HCT116 (cell line): ENCODE measurements around the gene MISFA. TPM values are rescaled to one million over a fixed set of nuclear protein-coding genes. Genes with fewer than 3 reads are reported as not detected.

Experiments used
- ATAC-seq: fragments of 200-7000 bp; cut with Tn5 transposase; 2 replicates; pipeline ENCODE4 v1.9.1; 2020; ENCODE audit warnings: mild to moderate bottlenecking, moderate library complexity
- BruUV-seq: library from RNA; stranded (reverse); fragments of 400-500 nt; replicated peaks from 2 replicates; lab custom pipeline; 2021; lab: Mats Ljungman, UMichigan
- CTCF ChIA-PET: fragments of 300-600 bp; sonication (Branson Sonifier 250); formaldehyde crosslinking; loops from one replicate; lab custom pipeline; 2021; ENCODE audit warnings: antibody characterized with exemption; lab: Charles Lee
- POLR2A ChIA-PET: fragments of 300-600, 350-600 bp; sonication (Branson Sonifier 250); formaldehyde crosslinking; loops from one replicate; lab custom pipeline; 2021; ENCODE audit warnings: antibody characterized with exemption; lab: Charles Lee
- RAD21 ChIA-PET, 2 experiments: fragments of 300-600 bp; sonication (Branson Sonifier 250); formaldehyde crosslinking; loops; one replicate each; lab custom pipeline; 2023; ENCODE audit warnings: low total read pairs in 2 of 2; ENCODE audit not compliant: uncharacterized antibody in 2 of 2, unreplicated experiment in 2 of 2, low non-redundant PET in 1 of 2; lab: Charles Lee
- DNase-seq: peaks from one replicate; pipeline ENCODE4 v3.0.0-alpha.2; 2010; ENCODE audit warnings: low read depth, low spot score
- H2AFZ ChIP-seq: fragments of 200-600 bp; shearing (Covaris generic), sonication (generic); 2 replicates; pipeline ENCODE4 v1.6.1; 2017; ENCODE audit warnings: low read depth, mixed run types, mixed read lengths, antibody characterized with exemption, low read length; ENCODE audit not compliant: poor library complexity, severe bottlenecking
- H3K27ac ChIP-seq: 2 replicates; pipeline ENCODE4 v1.5.1; 2012; ENCODE audit warnings: low read depth, low read length
- H3K27me3 ChIP-seq: fragments of 200-600 bp; sonication (generic); 2 replicates; pipeline ENCODE4 v1.6.1; 2016; ENCODE audit warnings: mixed run types, low read length, mixed read lengths; ENCODE audit not compliant: insufficient read depth
- H3K36me3 ChIP-seq, 2 experiments: fragments of 200-500 bp in 1 of 2; fragments of 200-600 bp in 1 of 2; sonication (Bioruptor generic) in 1 of 2; sonication (generic) in 1 of 2; 2 replicates each; pipeline versions ENCODE4 v1.5.1 to v1.6.1; 2014 to 2016; ENCODE audit warnings: low read length in 2 of 2, inconsistent platforms in 1 of 2, mixed read lengths in 1 of 2, mixed run types in 1 of 2; ENCODE audit not compliant: insufficient read depth in 2 of 2, control insufficient read depth in 1 of 2
- H3K4me1 ChIP-seq, 2 experiments: fragments of 200-600 bp in 1 of 2; sonication (generic) in 1 of 2; 2 replicates each; pipeline versions ENCODE4 v1.5.1 to v1.6.1; 2012 to 2017; ENCODE audit warnings: low read length in 2 of 2, inconsistent platforms in 1 of 2, mild to moderate bottlenecking in 1 of 2, mixed read lengths in 1 of 2, mixed run types in 1 of 2, moderate library complexity in 1 of 2; ENCODE audit not compliant: insufficient read depth in 2 of 2, control insufficient read depth in 1 of 2
- H3K4me2 ChIP-seq: fragments of 200-600 bp; sonication (generic); 2 replicates; pipeline ENCODE4 v1.6.1; 2017; ENCODE audit warnings: mixed run types, low read length, mixed read lengths
- H3K4me3 ChIP-seq, 2 experiments: fragments of 200-600 bp in 1 of 2; sonication (generic) in 1 of 2; replicated peaks in 1 of 2; 2 replicates each; pipeline ENCODE4 v1.5.1; 2011 to 2016; ENCODE audit warnings: low read length in 2 of 2, control low read depth in 1 of 2, low read depth in 1 of 2, mild to moderate bottlenecking in 1 of 2, mixed read lengths in 1 of 2, mixed run types in 1 of 2
- H3K79me2 ChIP-seq: fragments of 200-600 bp; sonication (generic); 2 replicates; pipeline ENCODE4 v1.6.1; 2017; ENCODE audit warnings: mild to moderate bottlenecking, mixed run types, low read length, moderate library complexity, mixed read lengths; ENCODE audit not compliant: insufficient read depth
- H3K9ac ChIP-seq: fragments of 200-600 bp; sonication (generic); 2 replicates; pipeline ENCODE4 v1.6.1; 2016; ENCODE audit warnings: low read length, mixed read lengths
- H3K9me2 ChIP-seq: fragments of 200-600 bp; sonication (generic), shearing (Covaris generic); 2 replicates; pipeline ENCODE4 v1.6.1; 2017; ENCODE audit warnings: mixed run types, mild to moderate bottlenecking, moderate library complexity; ENCODE audit not compliant: insufficient read depth
- H3K9me3 ChIP-seq, 2 experiments: fragments of 200-500 bp in 1 of 2; fragments of 200-600 bp in 1 of 2; sonication (Bioruptor generic) in 1 of 2; sonication (generic) in 1 of 2; 2 replicates each; pipeline ENCODE4 v1.6.1; 2014 to 2017; ENCODE audit warnings: low read length in 2 of 2, mixed read lengths in 2 of 2, inconsistent platforms in 1 of 2, low read depth in 1 of 2, mild to moderate bottlenecking in 1 of 2, mixed run types in 1 of 2, moderate library complexity in 1 of 2; ENCODE audit not compliant: control insufficient read depth in 1 of 2, insufficient read depth in 1 of 2
- H4K20me1 ChIP-seq: fragments of 200-600 bp; sonication (generic), shearing (Covaris generic); 2 replicates; pipeline ENCODE4 v1.6.1; 2017; ENCODE audit warnings: mixed run types, mild to moderate bottlenecking, moderate library complexity; ENCODE audit not compliant: insufficient read depth
- ATF3 ChIP-seq: IDR thresholded peaks from 2 replicates; pipeline ENCODE4 v1.6.1; 2012
- CBX3 ChIP-seq: IDR thresholded peaks from 2 replicates; pipeline ENCODE4 v1.6.1; 2012; ENCODE audit warnings: low read depth
- CTCF ChIP-seq, 3 experiments: fragments of 200-600 bp in 1 of 3; sonication (generic) in 1 of 3; IDR thresholded peaks in 2 of 3; conservative IDR thresholded peaks in 1 of 3; 2 replicates each; pipeline ENCODE4 v1.5.1; 2012 to 2017; ENCODE audit warnings: low read depth in 2 of 3, low read length in 2 of 3, antibody characterized with exemption in 1 of 3, borderline replicate concordance in 1 of 3, control low read depth in 1 of 3, mild to moderate bottlenecking in 1 of 3, mixed read lengths in 1 of 3, mixed run types in 1 of 3, moderate library complexity in 1 of 3; ENCODE audit not compliant: insufficient read depth in 1 of 3
- ELF1 ChIP-seq: IDR thresholded peaks from 2 replicates; pipeline ENCODE4 v1.6.1; 2012; ENCODE audit warnings: low read depth, borderline replicate concordance
- EZH2 ChIP-seq: fragments of 200-600 bp; sonication (generic); IDR thresholded peaks from 2 replicates; pipeline ENCODE4 v1.6.1; 2017; ENCODE audit warnings: antibody characterized with exemption, mixed run types
- EZH2phosphoT487 ChIP-seq: fragments of 200-600 bp; IDR thresholded peaks from 2 replicates; pipeline ENCODE4 v1.6.1; 2018; ENCODE audit warnings: antibody characterized with exemption, borderline replicate concordance
- POLR2A ChIP-seq: IDR thresholded peaks from 2 replicates; pipeline ENCODE4 v1.7.0; 2011; ENCODE audit warnings: borderline replicate concordance; ENCODE audit not compliant: insufficient read depth, insufficient read length; ENCODE audit errors: extremely low read depth
- REST ChIP-seq: IDR thresholded peaks from 2 replicates; pipeline ENCODE4 v1.6.1; 2012; ENCODE audit warnings: low read depth
- SP1 ChIP-seq: IDR thresholded peaks from 2 replicates; pipeline ENCODE4 v1.6.1; 2012; ENCODE audit warnings: low read depth
- YY1 ChIP-seq: IDR thresholded peaks from 2 replicates; pipeline ENCODE4 v1.6.1; 2011; ENCODE audit warnings: low read length, low read depth, moderate library complexity, mild to moderate bottlenecking; ENCODE audit not compliant: insufficient replicate concordance; ENCODE audit errors: extremely low read depth
- ZFX ChIP-seq: fragments of 450-650 bp; IDR thresholded peaks from 2 replicates; pipeline ENCODE4 v1.6.1; 2017
- intact Hi-C: fragments of 100-400 bp; cut with micrococcal nuclease; formaldehyde crosslinking; loops from 2 replicates; pipeline ENCODE4 v1.10.0; 2022
- total RNA-seq: library from RNA; stranded (reverse); gene quantifications from one replicate; pipeline ENCODE4 v1.2.1, GENCODE V29; 2021; ENCODE audit not compliant: unreplicated experiment

The MISFA gene
- total RNA-seq, 1 experiment from 2014 or later, result 3.2 TPM

GRCh38 chr11:18578975-18579598 lies 20.5 kb upstream of the MISFA start:
- peak overlapping the region; percentile 63 for H3K4me2 ChIP-seq
- no peaks in the 10 kb centered on the region for H4K20me1 ChIP-seq
- peak overlapping the region; percentile 65 for H3K27ac ChIP-seq
- H3K9me3 ChIP-seq, result no peaks in the 10 kb centered on the region
- ChIA-PET CTCF (no interaction called here), POLR2A (interaction anchor here (1.2 kb wide), 1 partner anchor 9 kb away, joined by 3 read pairs; the partner anchor contains the start of gene UEVLD)
- peaks cover 4 to 8% of the 10 kb centered on the region in 2 experiments; a peak in 1 of 4 replicates for H3K36me3 ChIP-seq
- no TSS peak for BruUV-seq
- H3K27me3 ChIP-seq, result no peaks in the 10 kb centered on the region
- peak overlapping the region; percentile 18 to 28; a peak in 2 of 4 replicates for H3K4me3 ChIP-seq
- DNase-seq, result no peak
- H3K9me2 ChIP-seq, result no peaks in the 10 kb centered on the region
- TF ChIP-seq CBX3 (0 out of 2 replicates have a peak, but pooled peaks have one; percentile 12), ELF1 (no peak)
- TF ChIP-seq, all 23 proteins: peak for 1
- RAD21 ChIA-PET, result no interaction called here
- peak overlapping the region; percentile 36; the same call in 1 of the 2 replicates for H3K9ac ChIP-seq
- H3K79me2 ChIP-seq, result no peaks in the 10 kb centered on the region
- peak overlapping the region; percentile 6 for H2AFZ ChIP-seq
- ATAC-seq, result peak; percentile 80
- peaks cover 14 to 17% of the 10 kb centered on the region in 2 experiments; a peak in 3 of 4 replicates for H3K4me1 ChIP-seq
- intact Hi-C loops, result no loop called here

- no TSS peak for BruUV-seq
- H3K36me3 ChIP-seq, result peaks cover 0 to 6% of the 10 kb centered on the region in 2 experiments; a peak in 1 of 4 replicates
- DNase-seq, result no peak
- no peak for ATAC-seq
- no peaks in the 10 kb centered on the region for H3K27me3 ChIP-seq
- no peak overlapping the region for H3K9ac ChIP-seq
- ChIA-PET RAD21 (interaction anchor here in 1 of 2 experiments (0.6 kb wide), 1 partner anchor 197 kb away, joined by 3 read pairs; no protein-coding TSS in a partner anchor), POLR2A (no interaction called here), CTCF (no interaction called here)
- no peaks in the 10 kb centered on the region for H3K9me3 ChIP-seq
- intact Hi-C loops, result no loop called here
- H3K4me3 ChIP-seq, result no peak overlapping the region
- H3K79me2 ChIP-seq, result no peaks in the 10 kb centered on the region
- H3K4me2 ChIP-seq, result no peak overlapping the region
- H3K27ac ChIP-seq, result no peak overlapping the region; the same call in 1 of the 2 replicates
- H3K9me2 ChIP-seq, result no peaks in the 10 kb centered on the region
- H4K20me1 ChIP-seq, result no peaks in the 10 kb centered on the region
- H2AFZ ChIP-seq, result no peak overlapping the region
- H3K4me1 ChIP-seq, result peaks cover 14 to 17% of the 10 kb centered on the region in 2 experiments; a peak in 3 of 4 replicates
- TF ChIP-seq POLR2A, result no peak
- TF ChIP-seq CBX3, result no peak
- no peak for TF ChIP-seq ZFX
- TF ChIP-seq SP1, result no peak
- TF ChIP-seq YY1, result no peak
- TF ChIP-seq CTCF (IDR thresholded peaks at IDR 0.05 in 2 of 3, conservative IDR thresholded peaks at IDR 0.05 in 1 of 3; ENCODE audit: borderline replicate concordance in 1 of 3, insufficient read depth in 1 of 3, low read depth in 2 of 3, low read length in 2 of 3), result no peak
- TF ChIP-seq ELF1, result no peak
- TF ChIP-seq EZH2phosphoT487, result no peak
- TF ChIP-seq EZH2, result no peak
- TF ChIP-seq ATF3, result no peak
- no peak for TF ChIP-seq REST
Observed at GRCh38 chr11:18580113-18580766, 19.3 kb upstream of the MISFA start.
